HFF-Myc (cell line): Measurements from ENCODE around the gene MEGF9.

Experiments used
- DNase-seq: peaks from one replicate; pipeline ENCODE4 v3.0.0-alpha.2; 2011; ENCODE audit warnings: low read depth; ENCODE audit errors: extremely low read depth
- H3K4me3 ChIP-seq: replicated peaks from 2 replicates; pipeline ENCODE4 v1.5.1; 2011; ENCODE audit warnings: low read depth, mild to moderate bottlenecking, control low read depth, low read length
- CTCF ChIP-seq: IDR thresholded peaks from 2 replicates; pipeline ENCODE4 v1.5.1; 2012; ENCODE audit warnings: mild to moderate bottlenecking, low read depth, low read length, control low read depth; ENCODE audit errors: missing control alignments

Gene MEGF9

DNA sequence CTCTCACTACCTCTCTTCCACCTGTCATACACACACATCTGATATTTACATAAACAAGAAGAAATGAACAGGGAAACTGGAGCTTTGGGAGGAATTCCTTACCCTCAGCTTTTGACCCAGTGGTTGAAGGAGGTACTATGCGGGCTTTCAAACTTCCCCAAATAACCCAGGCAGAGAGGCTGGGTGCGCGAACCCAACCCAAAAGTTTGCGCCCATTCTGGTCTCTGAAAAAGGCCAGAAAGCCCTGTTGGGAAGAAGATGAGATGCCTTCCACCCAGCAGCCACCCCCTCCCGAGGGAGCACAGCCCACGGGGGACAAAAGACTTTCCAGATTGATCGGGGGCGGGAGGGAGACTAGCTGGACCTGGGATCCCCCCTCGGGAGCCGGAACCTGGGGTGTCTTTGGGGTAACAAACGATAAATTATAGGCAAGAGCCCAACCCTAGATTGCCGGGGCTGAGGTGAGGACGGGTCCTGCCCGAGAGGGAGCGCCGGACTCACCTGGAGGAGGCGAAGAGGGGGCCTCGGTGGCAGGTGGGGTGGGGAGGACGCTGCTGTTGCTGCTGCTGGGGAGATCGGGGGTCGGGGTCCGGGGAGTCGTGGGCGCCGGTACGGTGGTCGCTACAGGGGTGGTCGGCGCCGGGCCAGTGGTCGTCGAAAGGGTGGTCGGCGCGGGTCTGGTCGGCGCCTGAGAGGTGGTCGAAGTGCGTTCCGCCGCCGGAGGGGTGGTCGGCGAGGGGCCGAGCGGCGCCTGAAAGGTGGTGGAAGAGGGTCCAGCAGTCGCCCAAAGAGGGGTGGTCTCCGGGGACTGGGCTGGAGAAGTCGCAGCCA is 798 bp downstream of the MEGF9 start:
- no peak for TF ChIP-seq CTCF
- peak overlapping the region; percentile 66 for H3K4me3 ChIP-seq
- DNase-seq: no peak

DNA sequence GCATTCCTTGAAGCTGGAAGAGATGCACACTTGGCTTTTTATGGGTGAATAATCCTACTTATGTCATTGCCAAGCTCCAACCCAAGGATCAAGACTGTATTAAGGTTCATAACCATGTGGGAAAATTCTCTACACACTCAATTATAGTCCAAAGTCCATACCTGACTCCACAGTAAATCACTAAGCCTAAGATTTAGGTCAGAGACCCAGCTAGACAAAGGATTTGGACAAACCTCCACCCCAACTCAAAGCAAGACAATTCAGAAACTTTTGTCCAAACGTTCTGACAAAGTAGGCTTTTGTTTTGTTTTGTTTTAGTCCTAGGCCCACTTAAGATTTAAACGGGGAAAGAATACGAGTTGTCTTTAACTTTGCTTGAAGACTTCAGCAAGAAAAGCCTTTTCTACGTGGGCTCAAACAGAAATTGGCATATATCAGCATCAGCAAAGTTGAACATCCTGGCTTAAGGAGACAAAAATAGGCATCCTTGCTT is 1.7 kb downstream of the MEGF9 start:
- no peak for TF ChIP-seq CTCF
- DNase-seq: no peak
- no peak overlapping the region for H3K4me3 ChIP-seq

DNA sequence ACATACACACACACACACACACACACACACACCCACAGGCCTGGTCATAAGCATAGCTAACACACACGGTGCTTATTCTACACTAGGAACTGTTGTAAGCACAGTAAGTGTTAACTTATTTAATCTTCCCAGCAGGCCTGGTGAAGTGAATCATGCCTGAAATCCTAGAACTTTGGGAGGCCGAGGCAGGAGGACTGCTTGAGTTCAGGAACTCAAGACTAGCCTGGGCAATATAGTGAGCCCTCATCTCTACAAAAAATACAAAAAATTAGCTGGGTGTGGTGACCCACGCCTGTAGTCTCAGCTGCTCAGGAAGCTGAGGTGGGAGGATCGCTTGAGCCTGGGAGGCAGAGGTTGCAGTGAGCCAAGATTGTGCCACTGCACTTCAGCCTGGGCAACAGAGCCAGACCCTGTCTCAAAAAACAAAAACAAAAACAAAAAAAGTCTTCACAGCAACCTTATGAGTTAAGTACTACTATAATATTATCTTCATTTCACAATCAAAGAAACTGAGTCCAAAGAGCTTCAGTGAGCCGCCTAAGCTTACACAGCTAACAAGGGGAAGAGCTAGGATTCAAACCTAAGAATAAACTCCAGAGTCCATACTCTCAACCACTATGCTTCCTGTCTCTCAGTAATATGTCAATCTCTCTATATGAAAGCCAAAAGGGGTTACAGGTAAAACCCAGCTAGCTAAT is 2.3 kb downstream of the MEGF9 start:
- DNase-seq: no peak
- TF ChIP-seq CTCF: no peak
- H3K4me3 ChIP-seq: no peak overlapping the region

DNA sequence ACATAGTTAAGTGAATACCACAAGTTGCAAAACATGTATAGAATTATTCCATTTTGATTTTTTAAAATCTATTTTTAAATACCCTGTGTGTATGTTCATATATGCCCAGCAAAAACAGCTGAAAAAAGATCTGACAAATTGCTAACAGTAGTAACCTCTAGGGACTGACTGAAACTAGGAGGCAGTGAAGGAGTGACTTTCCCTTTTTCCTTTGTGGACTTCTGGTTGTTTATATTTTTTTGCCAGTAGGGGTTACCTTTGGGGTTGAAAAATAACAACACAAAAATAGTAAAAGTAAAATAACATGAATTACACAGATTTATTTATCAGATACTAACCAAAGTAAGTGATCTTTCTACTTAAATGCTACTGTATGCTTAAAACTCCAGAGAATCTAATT is 2.9 kb downstream of the MEGF9 start:
- TF ChIP-seq CTCF: no peak
- no peak for DNase-seq
- H3K4me3 ChIP-seq: no peak overlapping the region

DNA sequence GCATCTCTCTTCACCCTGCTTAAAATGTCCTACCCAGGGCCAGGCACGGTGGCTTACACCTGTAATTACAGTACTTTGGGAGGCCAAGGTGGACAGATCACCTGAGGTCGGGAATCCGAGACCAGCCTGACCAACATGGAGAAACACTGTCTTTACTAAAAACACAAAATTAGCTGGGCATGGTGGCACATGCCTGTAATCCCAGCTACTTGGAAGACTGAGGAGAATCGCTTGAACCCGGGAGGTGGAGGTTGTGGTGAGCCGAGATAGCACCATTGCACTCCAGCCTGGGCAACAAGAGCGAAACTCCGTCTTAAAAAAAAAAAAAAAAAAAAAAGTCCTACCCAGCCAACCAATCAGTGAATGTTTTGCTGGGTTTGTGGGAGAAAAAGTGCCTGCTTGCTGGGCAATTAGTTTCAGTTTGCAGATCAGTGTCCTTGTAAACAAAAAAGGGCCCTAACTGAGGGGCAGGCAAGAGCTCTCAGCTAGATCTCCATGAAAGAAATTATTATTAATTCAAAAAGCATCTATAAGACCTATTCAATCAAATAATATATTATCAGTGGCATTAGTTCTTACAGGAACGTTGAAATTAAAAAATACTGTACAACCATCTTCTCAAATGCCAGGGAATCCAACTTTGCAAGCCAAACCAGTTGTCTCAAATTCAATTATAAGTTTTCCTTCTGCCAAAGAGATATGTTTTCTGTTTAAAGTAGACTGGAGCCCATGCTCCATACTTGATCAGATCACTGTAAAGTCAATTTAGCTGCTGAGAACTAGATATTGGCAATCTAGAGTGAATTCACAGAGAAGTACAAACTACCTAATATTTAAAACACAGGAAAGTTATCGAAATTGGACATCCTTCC is 3.9 kb downstream of the MEGF9 start:
- no peak for DNase-seq
- no peak for TF ChIP-seq CTCF
- no peak overlapping the region for H3K4me3 ChIP-seq

GRCh38 chr9:120708526-120709224 is 5.6 kb downstream of the MEGF9 start:
- no peak overlapping the region for H3K4me3 ChIP-seq
- TF ChIP-seq CTCF: no peak
- peak; percentile 56 for DNase-seq
